Fibroblast of lung (primary cell): ENCODE results near the gene CDCP2.

ENCODE experiments used
- EZH2 ChIP-seq: IDR thresholded peaks from 2 replicates; pipeline ENCODE4 v1.5.1; 2012; ENCODE audit warnings: low read length, control low read depth, mild to moderate bottlenecking; ENCODE audit errors: missing control alignments
- TF ChIP-seq, protein P1 (sequence below), 2 donors: IDR thresholded peaks in 1 of 2; conservative IDR thresholded peaks in 1 of 2; 1 replicate in 1 of 2; 2 replicates in 1 of 2; pipeline ENCODE4 v1.5.1; 2011 to 2012; ENCODE audit warnings: low read length in 2 of 2, control low read depth in 1 of 2, inconsistent platforms in 1 of 2, low read depth in 1 of 2, mild to moderate bottlenecking in 1 of 2

- TF ChIP-seq, protein P1, sequence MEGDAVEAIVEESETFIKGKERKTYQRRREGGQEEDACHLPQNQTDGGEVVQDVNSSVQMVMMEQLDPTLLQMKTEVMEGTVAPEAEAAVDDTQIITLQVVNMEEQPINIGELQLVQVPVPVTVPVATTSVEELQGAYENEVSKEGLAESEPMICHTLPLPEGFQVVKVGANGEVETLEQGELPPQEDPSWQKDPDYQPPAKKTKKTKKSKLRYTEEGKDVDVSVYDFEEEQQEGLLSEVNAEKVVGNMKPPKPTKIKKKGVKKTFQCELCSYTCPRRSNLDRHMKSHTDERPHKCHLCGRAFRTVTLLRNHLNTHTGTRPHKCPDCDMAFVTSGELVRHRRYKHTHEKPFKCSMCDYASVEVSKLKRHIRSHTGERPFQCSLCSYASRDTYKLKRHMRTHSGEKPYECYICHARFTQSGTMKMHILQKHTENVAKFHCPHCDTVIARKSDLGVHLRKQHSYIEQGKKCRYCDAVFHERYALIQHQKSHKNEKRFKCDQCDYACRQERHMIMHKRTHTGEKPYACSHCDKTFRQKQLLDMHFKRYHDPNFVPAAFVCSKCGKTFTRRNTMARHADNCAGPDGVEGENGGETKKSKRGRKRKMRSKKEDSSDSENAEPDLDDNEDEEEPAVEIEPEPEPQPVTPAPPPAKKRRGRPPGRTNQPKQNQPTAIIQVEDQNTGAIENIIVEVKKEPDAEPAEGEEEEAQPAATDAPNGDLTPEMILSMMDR (conservative IDR thresholded peaks at IDR 0.05 in 1 of 2, IDR thresholded peaks at IDR 0.05 in 1 of 2; ENCODE audit: low read depth in 1 of 2, low read length in 2 of 2), result no peak
- no peak for TF ChIP-seq EZH2
Measured at GRCh38 chr1:54126271-54126815, 26.5 kb downstream of the CDCP2 start.
